Loucy (cell line): ENCODE measurements around the gene FLT1.

Experiments used
- H2AFZ ChIP-seq: fragments of 200-600 bp; sonication (generic); 2 replicates; pipeline ENCODE4 v1.6.0; 2016; ENCODE audit warnings: antibody characterized with exemption, mild to moderate bottlenecking, low read length, moderate library complexity
- H3F3A ChIP-seq: fragments of 200-600 bp; 2 replicates; pipeline ENCODE4 v1.6.0; 2016; ENCODE audit warnings: antibody characterized with exemption, low read depth, mild to moderate bottlenecking
- H3K27me3 ChIP-seq: fragments of 200-600 bp; sonication (generic); 2 replicates; pipeline ENCODE4 v1.6.1; 2014; ENCODE audit warnings: low read length, mild to moderate bottlenecking; ENCODE audit not compliant: insufficient read depth, poor library complexity, severe bottlenecking
- H3K36me3 ChIP-seq: fragments of 200-600 bp; sonication (generic); 2 replicates; pipeline ENCODE4 v1.6.1; 2016; ENCODE audit warnings: low read length; ENCODE audit not compliant: insufficient read depth
- H3K4me1 ChIP-seq: fragments of 200-600 bp; sonication (generic); 2 replicates; pipeline ENCODE4 v1.5.1; 2014; ENCODE audit warnings: low read length, mild to moderate bottlenecking; ENCODE audit not compliant: insufficient read depth, poor library complexity, severe bottlenecking
- H3K4me2 ChIP-seq: fragments of 200-600 bp; sonication (generic); 2 replicates; pipeline ENCODE4 v1.6.0; 2014; ENCODE audit warnings: antibody characterized with exemption, low read length, low read depth, mild to moderate bottlenecking; ENCODE audit not compliant: poor library complexity, severe bottlenecking
- H3K4me3 ChIP-seq: fragments of 200-600 bp; sonication (generic); 2 replicates; pipeline ENCODE4 v1.5.1; 2014; ENCODE audit warnings: low read length, mild to moderate bottlenecking, mixed read lengths; ENCODE audit not compliant: poor library complexity, severe bottlenecking
- H3K79me2 ChIP-seq: fragments of 200-600 bp; sonication (generic); 2 replicates; pipeline ENCODE4 v1.6.1; 2014; ENCODE audit warnings: low read length; ENCODE audit not compliant: insufficient read depth
- H3K9ac ChIP-seq: fragments of 200-600 bp; sonication (generic); 2 replicates; pipeline ENCODE4 v1.6.0; 2014; ENCODE audit warnings: mild to moderate bottlenecking, low read depth, low read length, moderate library complexity; ENCODE audit not compliant: poor library complexity, severe bottlenecking
- H3K9me2 ChIP-seq: fragments of 200-600 bp; sonication (generic); replicated peaks from 2 replicates; pipeline ENCODE4 v1.6.1; 2016; ENCODE audit warnings: low read depth, low read length, mixed read lengths
- H3K9me3 ChIP-seq: fragments of 200-600 bp; sonication (generic); 2 replicates; pipeline ENCODE4 v1.6.1; 2014; ENCODE audit warnings: mild to moderate bottlenecking, antibody characterized with exemption, low read length, low read depth; ENCODE audit not compliant: insufficient read depth
- H4K20me1 ChIP-seq: fragments of 200-600 bp; sonication (generic); 2 replicates; pipeline ENCODE4 v1.6.0; 2014; ENCODE audit warnings: antibody characterized with exemption, low read length, mild to moderate bottlenecking; ENCODE audit not compliant: insufficient read depth, poor library complexity, severe bottlenecking
- CTCF ChIP-seq: fragments of 200-600 bp; sonication (generic); conservative IDR thresholded peaks from 2 replicates; pipeline ENCODE4 v1.5.1; 2014; ENCODE audit warnings: mild to moderate bottlenecking, antibody characterized with exemption, low read length
- EZH2phosphoT487 ChIP-seq: fragments of 200-600 bp; IDR thresholded peaks from 2 replicates; pipeline ENCODE4 v1.6.1; 2018; ENCODE audit warnings: antibody characterized with exemption, mild to moderate bottlenecking, moderate library complexity, borderline replicate concordance

FLT1 gene

DNA sequence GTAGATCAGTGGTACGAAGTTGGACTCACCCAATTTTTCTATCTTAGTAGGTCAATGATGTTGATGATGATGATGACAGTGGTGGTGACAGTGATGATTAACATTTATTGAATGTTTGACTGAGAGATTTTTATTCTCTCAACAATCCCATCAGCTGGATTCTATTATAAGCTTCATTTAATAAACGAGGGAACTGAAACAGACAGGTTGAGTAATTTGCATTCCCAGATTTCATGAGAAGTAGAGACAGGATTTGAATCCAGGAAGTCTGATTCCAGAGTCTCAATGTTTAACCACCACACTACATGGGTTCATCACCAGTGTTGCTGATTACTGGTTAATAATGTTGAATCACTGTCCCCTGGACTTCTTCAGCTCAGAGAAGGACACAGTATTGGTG, 168.9 kb downstream of the FLT1 start:
- Histone ChIP-seq H3K9ac (no peak overlapping the region), H4K20me1 (no peaks in the 10 kb centered on the region), H3K36me3 (peaks cover 5% of the 10 kb centered on the region; the same call in 1 of the 2 replicates), H3K4me2 (no peak overlapping the region), H3K9me3 (no peaks in the 10 kb centered on the region), H3K27me3 (no peaks in the 10 kb centered on the region), H2AFZ (no peak overlapping the region), H3F3A (no peaks in the 10 kb centered on the region), H3K4me1 (peaks cover 9% of the 10 kb centered on the region), H3K9me2 (no peaks in the 10 kb centered on the region), H3K79me2 (no peaks in the 10 kb centered on the region), H3K4me3 (no peak overlapping the region)
- TF ChIP-seq EZH2phosphoT487, result no peak

- Histone ChIP-seq H4K20me1 (no peaks in the 10 kb centered on the region), H3K9me2 (no peaks in the 10 kb centered on the region), H3F3A (no peaks in the 10 kb centered on the region), H3K9ac (peak overlapping the region; percentile 38), H3K4me3 (no peak overlapping the region), H3K9me3 (no peaks in the 10 kb centered on the region), H3K27me3 (no peaks in the 10 kb centered on the region), H2AFZ (no peak overlapping the region), H3K79me2 (no peaks in the 10 kb centered on the region), H3K4me1 (peaks cover 9% of the 10 kb centered on the region), H3K4me2 (no peak overlapping the region), H3K36me3 (peaks cover 5% of the 10 kb centered on the region; the same call in 1 of the 2 replicates)
- TF ChIP-seq EZH2phosphoT487 (no peak), CTCF (no peak)
These were observed 169.9 kb downstream of the FLT1 start for GRCh38 chr13:28325022-28325421.

- Histone ChIP-seq H3K27me3 (no peaks in the 10 kb centered on the region), H3F3A (no peaks in the 10 kb centered on the region), H3K4me3 (no peak overlapping the region), H3K36me3 (peaks cover 8% of the 10 kb centered on the region; the same call in 1 of the 2 replicates), H4K20me1 (no peaks in the 10 kb centered on the region), H3K79me2 (no peaks in the 10 kb centered on the region), H2AFZ (no peak overlapping the region), H3K9me2 (no peaks in the 10 kb centered on the region), H3K4me2 (no peak overlapping the region), H3K9ac (peak overlapping the region; percentile 38), H3K9me3 (no peaks in the 10 kb centered on the region), H3K4me1 (peaks cover 9% of the 10 kb centered on the region)
- peak; percentile 94 for TF ChIP-seq CTCF
- TF ChIP-seq EZH2phosphoT487, result no peak
These were observed 170.6 kb downstream of the FLT1 start for GRCh38 chr13:28324181-28324789.
